A549 treated with Hydrocortisone at 1 μM for 4 hours (cell line): ENCODE data around the gene TRIM75. TPM values are rescaled to one million over a fixed set of nuclear protein-coding genes. Genes with fewer than 3 reads are reported as not detected.

Experiments used
- total RNA-seq: library from RNA; stranded (reverse); fragments of 200-300 nt; extraction: Qiagen RNA extraction; gene quantifications from 5 replicates; pipeline ENCODE4 v1.2.3, GENCODE V29; 2022

The TRIM75 gene
- not detected in 5 replicates for total RNA-seq

DNA sequence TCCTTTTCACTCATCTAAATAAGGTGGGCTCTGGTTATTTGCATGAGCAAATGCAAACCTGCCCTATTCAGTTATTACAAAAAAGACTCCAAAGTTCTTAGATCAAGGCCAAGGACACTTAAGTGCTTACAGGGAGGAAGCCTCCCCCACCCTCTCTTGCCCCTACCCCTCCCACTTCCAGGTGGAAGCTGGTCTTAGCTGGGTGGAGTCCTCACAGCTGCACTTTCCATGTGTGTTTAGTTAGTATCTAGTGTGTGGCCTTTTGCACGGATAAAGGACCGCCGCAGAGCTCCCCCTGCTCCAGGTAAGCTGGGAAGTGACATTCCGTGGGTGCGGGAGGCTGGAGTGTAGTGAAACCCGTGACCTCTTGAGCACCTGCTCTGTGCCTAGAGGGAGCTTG, at the start of gene TRIM75:
TSS of gene TRIM75 (plus strand) at position 222 of the 400 bp plus-strand sequence. CDS start 5,282 bp downstream, outside the sequence.

DNA sequence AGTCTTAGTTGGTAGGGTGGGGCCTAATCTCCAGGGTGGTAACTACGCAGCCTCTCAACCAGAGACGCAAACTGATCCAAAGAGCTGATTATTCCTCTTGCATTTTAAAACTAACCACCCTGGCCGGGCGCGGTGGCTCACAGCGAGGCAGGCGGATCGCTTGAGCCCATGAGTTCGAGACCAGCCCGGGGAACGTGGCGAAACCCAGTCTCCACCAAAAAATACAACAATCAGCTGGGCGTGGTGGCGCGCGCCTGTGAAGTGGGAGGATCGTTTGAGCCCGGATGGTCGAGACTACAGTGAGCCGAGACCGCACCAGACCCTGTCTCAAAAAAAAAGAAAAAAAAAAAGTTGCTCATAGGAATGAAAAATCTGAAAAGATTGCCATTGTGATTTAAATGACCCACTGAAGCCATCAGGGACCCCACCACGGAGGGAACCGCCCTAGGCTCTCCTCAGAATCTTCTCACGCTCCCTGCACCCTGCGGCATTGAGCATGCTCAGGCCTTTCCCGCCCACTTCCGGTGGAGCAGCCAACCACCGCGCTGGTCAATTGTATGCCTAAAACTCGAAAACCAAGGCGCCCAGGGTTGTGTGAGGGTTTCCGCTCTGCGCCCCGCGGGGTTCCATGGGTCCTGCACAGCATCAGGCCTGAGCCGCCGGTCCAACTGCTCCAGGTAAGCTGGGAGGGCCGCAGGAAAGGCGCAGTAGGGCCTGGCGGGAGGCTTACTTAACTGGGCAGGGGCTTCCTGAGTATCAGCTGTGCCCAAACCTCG, 22.0 kb upstream of the TRIM75 start, which contains the start of gene TRIM60:
TSS of gene TRIM60 (plus strand) at position 564 of the 776 bp plus-strand sequence. CDS start 8,074 bp downstream, outside the sequence.

Other genes with a start within 250 kb of the TRIM75 start
- not detected in 5 replicates for gene APELA, start 176.7 kb upstream of the TRIM75 start, total RNA-seq
- not detected in 5 replicates for gene TRIM61, start 76.2 kb upstream of the TRIM75 start, total RNA-seq
- not detected in 5 replicates for gene TRIM60, start 21.9 kb upstream of the TRIM75 start, total RNA-seq
- gene TMEM192, start 59.0 kb downstream of the TRIM75 start, total RNA-seq: 7.3 to 11.0 TPM (median 8.0 TPM) in 5 replicates
- 14.6 to 20.2 TPM (median 16.9 TPM) in 5 replicates for gene KLHL2, start 153.7 kb downstream of the TRIM75 start, total RNA-seq